HepG2 (cell line): ENCODE results near the gene DUSP7. TPM values are rescaled to one million over a fixed set of nuclear protein-coding genes. Genes with fewer than 3 reads are reported as not detected.

Experiments
- AFF4 ChIP-seq: sonication (generic); formaldehyde crosslinking; IDR thresholded peaks from 2 replicates; pipeline ENCODE4 v1.4.0; 2020; ENCODE audit warnings: missing genetic modification reagents
- BCL6 ChIP-seq: IDR thresholded peaks from 2 replicates; pipeline ENCODE4 v1.6.1; 2016; ENCODE audit warnings: missing genetic modification reagents, missing compliant biosample characterization
- ETV6 ChIP-seq: sonication (generic); formaldehyde crosslinking; conservative IDR thresholded peaks from 2 replicates; pipeline ENCODE4 v1.4.0; 2020; ENCODE audit warnings: missing genetic modification reagents
- FOXM1 ChIP-seq: sonication (generic); formaldehyde crosslinking; IDR thresholded peaks from 2 replicates; pipeline ENCODE4 v1.5.0; 2020; ENCODE audit warnings: missing genetic modification reagents
- IKZF1 ChIP-seq: fragments of 450-650 bp; IDR thresholded peaks from 2 replicates; pipeline ENCODE4 v1.7.1; 2016
- MTA1 ChIP-seq: sonication (generic); formaldehyde crosslinking; IDR thresholded peaks from 2 replicates; pipeline ENCODE4 v1.4.0; 2020; ENCODE audit warnings: missing genetic modification reagents, mild to moderate bottlenecking, borderline replicate concordance
- TBL1XR1 ChIP-seq: fragments of 150-350 bp; IDR thresholded peaks from 2 replicates; pipeline ENCODE4 v1.6.1; 2014; ENCODE audit warnings: borderline replicate concordance, low read length; ENCODE audit not compliant: partially characterized antibody
- WIZ ChIP-seq: sonication (generic); formaldehyde crosslinking; IDR thresholded peaks from 2 replicates; pipeline ENCODE4 v1.5.1; 2020; ENCODE audit warnings: mild to moderate bottlenecking, missing genetic modification reagents
- ZFP37 ChIP-seq: sonication (generic); formaldehyde crosslinking; IDR thresholded peaks from 2 replicates; pipeline ENCODE4 v1.4.0; 2020; ENCODE audit warnings: missing genetic modification reagents, borderline replicate concordance
- ZFY ChIP-seq: sonication (generic); formaldehyde crosslinking; IDR thresholded peaks from 2 replicates; pipeline ENCODE4 v1.4.0; 2020; ENCODE audit warnings: missing genetic modification reagents
- ZNF10 ChIP-seq: sonication (generic); formaldehyde crosslinking; IDR thresholded peaks from 2 replicates; pipeline ENCODE4 v1.4.0; 2020; ENCODE audit warnings: mild to moderate bottlenecking, low read depth, missing genetic modification reagents, borderline replicate concordance
- ZNF124 ChIP-seq: sonication (generic); formaldehyde crosslinking; IDR thresholded peaks from 2 replicates; pipeline ENCODE4 v1.4.0; 2020; ENCODE audit warnings: missing genetic modification reagents
- ZNF256 ChIP-seq: sonication (generic); formaldehyde crosslinking; conservative IDR thresholded peaks from 2 replicates; pipeline ENCODE4 v1.4.0; 2020; ENCODE audit warnings: missing genetic modification reagents
- ZNF430 ChIP-seq: sonication (generic); formaldehyde crosslinking; IDR thresholded peaks from 2 replicates; pipeline ENCODE4 v1.9.0; 2021; ENCODE audit warnings: mild to moderate bottlenecking, missing genetic modification reagents
- ZNF609 ChIP-seq: sonication (generic); formaldehyde crosslinking; IDR thresholded peaks from 2 replicates; pipeline ENCODE4 v1.4.0; 2020; ENCODE audit warnings: mild to moderate bottlenecking, missing genetic modification reagents, borderline replicate concordance
- polyA plus RNA-seq, 8 experiments: library from polyadenylated mRNA; depleted of rRNA in 3 of 8; stranded (reverse) in 7 of 8; unstranded in 1 of 8; fragments of >200 nt; fragmentation: Illumina TruSeq in 4 of 8; extraction: Trizol in 4 of 8; gene quantifications; 2 replicates each; pipeline versions ENCODE4 v1.2.1 to v1.2.3, GENCODE V29; 2011 to 2016; ENCODE audit warnings: low read depth in 4 of 8, missing spikeins in 1 of 8, mixed read lengths in 1 of 8; ENCODE audit not compliant: insufficient read depth in 1 of 8
- total RNA-seq, 5 experiments: library from RNA; depleted of rRNA; stranded (reverse); fragments of >200 nt; fragmentation: Illumina TruSeq; extraction: Trizol; gene quantifications; 2 replicates each; pipeline ENCODE4 v1.2.3, GENCODE V29; 2016; ENCODE audit warnings: low read depth in 1 of 5
- TF ChIP-seq, protein P1 (sequence below): IDR thresholded peaks from 2 replicates; pipeline ENCODE4 v1.6.1; 2016; ENCODE audit warnings: low read depth, control low read depth
- TF ChIP-seq, protein P2 (sequence below): sonication (generic); formaldehyde crosslinking; IDR thresholded peaks from 2 replicates; pipeline ENCODE4 v1.5.1; 2020; ENCODE audit warnings: mild to moderate bottlenecking, missing genetic modification reagents, moderate library complexity

Gene DUSP7
- total and polyA plus RNA-seq, 2 of the 13 experiments (the other 11 are each of a cell fraction or from before 2014, with no cell fraction given): 6.6 to 8.8 TPM

DNA sequence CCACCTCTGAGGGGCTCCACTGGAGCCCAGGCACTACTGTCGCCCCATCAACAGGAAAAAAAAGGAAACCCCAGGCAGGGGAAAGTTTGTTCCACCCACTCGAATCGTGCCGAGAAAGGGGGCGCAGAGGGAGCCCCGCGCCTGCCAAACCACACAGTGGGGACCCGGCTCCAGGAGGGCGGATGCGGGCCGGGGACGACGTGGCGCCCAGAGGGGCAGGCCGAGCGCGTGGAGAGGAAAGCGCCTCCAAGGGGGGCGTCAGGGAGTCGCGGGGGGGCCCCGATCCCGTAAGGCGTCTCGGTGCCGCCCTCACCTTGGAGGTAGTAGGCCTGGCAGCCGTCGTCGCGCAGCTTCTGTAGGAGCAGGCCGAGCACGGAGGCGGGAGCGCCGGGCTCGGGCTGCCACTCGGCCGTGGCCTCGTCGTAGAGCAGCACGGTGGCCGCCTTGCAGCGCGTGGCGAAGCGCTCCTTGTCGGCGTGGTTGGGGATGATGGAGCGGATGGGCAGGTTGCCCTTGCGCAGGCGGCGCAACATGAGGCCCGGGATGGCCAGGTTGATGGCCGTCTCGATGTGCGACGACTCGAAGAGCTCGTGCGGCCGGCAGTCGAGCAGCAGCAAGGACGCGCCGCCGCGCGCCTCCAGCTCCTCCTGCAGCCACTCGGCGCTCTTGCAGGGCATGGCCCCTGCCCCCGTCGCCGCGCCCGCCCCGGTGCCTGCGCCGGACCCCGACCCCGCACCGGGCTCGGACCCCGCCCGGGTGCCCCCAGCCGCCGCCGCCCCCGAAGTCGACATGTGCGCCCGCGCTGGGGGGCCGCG is 627 bp downstream of the DUSP7 start (continued):
- 0 out of 2 replicates have a peak, but pooled peaks have one; percentile 33 for TF ChIP-seq ZNF609 (CRISPR knock-in tag)
- 0 out of 2 replicates have a peak, but pooled peaks have one; percentile 48 for TF ChIP-seq FOXM1 (CRISPR knock-in tag)
- TF ChIP-seq AFF4 (CRISPR knock-in tag): no peak
- TF ChIP-seq BCL6: 0 out of 2 replicates have a peak, but pooled peaks have one; percentile 24
- TF ChIP-seq ZFP37 (CRISPR knock-in tag): peak; percentile 73; the same call in 1 of the 2 replicates
- TF ChIP-seq TBL1XR1: no peak
- TF ChIP-seq IKZF1: no peak
- peak; percentile 73; the same call in 1 of the 2 replicates for TF ChIP-seq ZNF430
- TF ChIP-seq, protein P1, sequence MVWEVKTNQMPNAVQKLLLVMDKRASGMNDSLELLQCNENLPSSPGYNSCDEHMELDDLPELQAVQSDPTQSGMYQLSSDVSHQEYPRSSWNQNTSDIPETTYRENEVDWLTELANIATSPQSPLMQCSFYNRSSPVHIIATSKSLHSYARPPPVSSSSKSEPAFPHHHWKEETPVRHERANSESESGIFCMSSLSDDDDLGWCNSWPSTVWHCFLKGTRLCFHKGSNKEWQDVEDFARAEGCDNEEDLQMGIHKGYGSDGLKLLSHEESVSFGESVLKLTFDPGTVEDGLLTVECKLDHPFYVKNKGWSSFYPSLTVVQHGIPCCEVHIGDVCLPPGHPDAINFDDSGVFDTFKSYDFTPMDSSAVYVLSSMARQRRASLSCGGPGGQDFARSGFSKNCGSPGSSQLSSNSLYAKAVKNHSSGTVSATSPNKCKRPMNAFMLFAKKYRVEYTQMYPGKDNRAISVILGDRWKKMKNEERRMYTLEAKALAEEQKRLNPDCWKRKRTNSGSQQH (CRISPR knock-in tag): peak; percentile 59; the same call in 1 of the 2 replicates
- TF ChIP-seq, protein P2, sequence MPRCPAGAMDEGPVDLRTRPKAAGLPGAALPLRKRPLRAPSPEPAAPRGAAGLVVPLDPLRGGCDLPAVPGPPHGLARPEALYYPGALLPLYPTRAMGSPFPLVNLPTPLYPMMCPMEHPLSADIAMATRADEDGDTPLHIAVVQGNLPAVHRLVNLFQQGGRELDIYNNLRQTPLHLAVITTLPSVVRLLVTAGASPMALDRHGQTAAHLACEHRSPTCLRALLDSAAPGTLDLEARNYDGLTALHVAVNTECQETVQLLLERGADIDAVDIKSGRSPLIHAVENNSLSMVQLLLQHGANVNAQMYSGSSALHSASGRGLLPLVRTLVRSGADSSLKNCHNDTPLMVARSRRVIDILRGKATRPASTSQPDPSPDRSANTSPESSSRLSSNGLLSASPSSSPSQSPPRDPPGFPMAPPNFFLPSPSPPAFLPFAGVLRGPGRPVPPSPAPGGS (CRISPR knock-in tag): peak; percentile 88
- TF ChIP-seq ETV6: peak; percentile 92
- TF ChIP-seq ZFY: peak; percentile 83
- peak; percentile 30; the same call in 1 of the 2 replicates for TF ChIP-seq MTA1
- 0 out of 2 replicates have a peak, but pooled peaks have one; percentile 18 for TF ChIP-seq ZNF124
- no peak for TF ChIP-seq WIZ
- peak; percentile 90 for TF ChIP-seq ZNF256 (CRISPR knock-in tag)
- TF ChIP-seq ZNF10 (CRISPR knock-in tag): no peak; the same call in 1 of the 2 replicates
